DMS 273 (cell line): ENCODE measurements around the gene KIF12.
"Not testable (repeated sequence)": the region's sequence is repeated elsewhere in the genome, so short reads cannot be mapped to it uniquely, and the experiment has no call there.

Experiments
- DNase-seq: peaks from one replicate; lab custom pipeline; 2025; ENCODE audit not compliant: unreplicated experiment; lab: John Stamatoyannopoulos, UW

KIF12 gene

GRCh38 chr9:114098936-114099668 lies at the start of gene KIF12:
TSS of gene KIF12 (minus strand) at chr9:114099292. CDS start at chr9:114099276, 16 bp downstream.
- DNase-seq, result peak; percentile 95

GRCh38 chr9:114146735-114147134 lies 47.6 kb upstream of the KIF12 start:
- no peak for DNase-seq

GRCh38 chr9:114143234-114143633 lies 44.1 kb upstream of the KIF12 start:
- DNase-seq, result peak; percentile 56

- peak; percentile 71 for DNase-seq
Observed at GRCh38 chr9:114141553-114142402, 42.7 kb upstream of the KIF12 start.

GRCh38 chr9:114140850-114141249 lies 41.8 kb upstream of the KIF12 start:
- no peak for DNase-seq

GRCh38 chr9:114140401-114140800 lies 41.3 kb upstream of the KIF12 start:
- DNase-seq, result no peak

- DNase-seq, result no peak
Observed at GRCh38 chr9:114139071-114139470, 40.0 kb upstream of the KIF12 start.

GRCh38 chr9:114138552-114138971 lies 39.5 kb upstream of the KIF12 start:
- DNase-seq, result no peak

- DNase-seq, result no peak
Observed at GRCh38 chr9:114137831-114138230, 38.7 kb upstream of the KIF12 start.

- no peak for DNase-seq
Observed at GRCh38 chr9:114134827-114135396, 35.8 kb upstream of the KIF12 start.

- DNase-seq, result no peak
Observed at GRCh38 chr9:114132550-114132918, 33.4 kb upstream of the KIF12 start.

- no peak for DNase-seq
Observed at GRCh38 chr9:114131808-114132549, 32.9 kb upstream of the KIF12 start.

- no peak for DNase-seq
Observed at GRCh38 chr9:114130624-114131277, 31.7 kb upstream of the KIF12 start.

- DNase-seq, result no peak
Observed at GRCh38 chr9:114130141-114130540, 31.0 kb upstream of the KIF12 start.

- not testable (repeated sequence) for DNase-seq
Observed at GRCh38 chr9:114128759-114129158, 29.7 kb upstream of the KIF12 start.

GRCh38 chr9:114126247-114127060 lies 27.4 kb upstream of the KIF12 start:
- DNase-seq, result no peak

- DNase-seq, result no peak
Observed at GRCh38 chr9:114125476-114126013, 26.5 kb upstream of the KIF12 start.

GRCh38 chr9:114124666-114125475 lies 25.8 kb upstream of the KIF12 start:
- no peak for DNase-seq

GRCh38 chr9:114124138-114124537 lies 25.0 kb upstream of the KIF12 start:
- no peak for DNase-seq
